ENCODE measurements around the gene IKZF1. TPM values are rescaled to one million over a fixed set of nuclear protein-coding genes. Genes with fewer than 3 reads are reported as not detected.
"Not testable (repeated sequence)": the region's sequence is repeated elsewhere in the genome, so short reads cannot be mapped to it uniquely, and the experiment has no call there.

Gene IKZF1
- polyA plus RNA-seq, 4 donors, result 1.8 to 5.9 (median 3.3) TPM

DNA sequence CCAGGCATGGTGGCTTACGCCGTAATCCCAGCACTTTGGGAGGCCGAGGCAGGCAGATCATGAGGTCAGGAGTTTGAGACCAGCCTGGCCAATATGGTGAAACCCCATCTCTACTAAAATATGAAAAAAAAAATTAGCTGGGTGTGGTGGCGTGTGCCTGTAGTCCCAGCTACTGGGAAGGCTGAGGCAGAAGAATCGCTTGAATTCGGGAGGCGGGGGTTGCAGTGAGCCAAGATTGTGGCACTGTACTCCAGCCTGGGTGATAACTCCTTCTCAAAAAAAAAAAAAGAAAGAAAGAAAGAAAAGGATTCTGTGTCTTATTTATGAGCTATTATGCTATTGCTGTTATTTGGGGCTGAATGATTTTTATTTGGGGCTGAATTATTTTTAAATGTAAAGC, 35.0 kb downstream of the IKZF1 start:
- peak overlapping the region in 1 of 3 donors; percentile 79 for H3K27ac ChIP-seq (ENCODE audit: low read depth in 1 of 3, low read length in 2 of 3)
- 84 to 92% (median 87%) methylated on average over 7 of the region's 7 CpGs for WGBS, 3 donors
- not testable (repeated sequence) for DNase-seq; H3K9me3 ChIP-seq (ENCODE audit: control insufficient read depth in 2 of 2, insufficient read depth in 1 of 2, low read depth in 1 of 2, low read length in 1 of 2); H3K4me1 ChIP-seq (ENCODE audit: control insufficient read depth in 3 of 3, insufficient read depth in 2 of 3, low read depth in 1 of 3, low read length in 2 of 3); H3K4me3 ChIP-seq (ENCODE audit: low read depth in 1 of 3, low read length in 3 of 3); H3K36me3 ChIP-seq (ENCODE audit: control insufficient read depth in 3 of 3, insufficient read depth in 2 of 3, low read depth in 1 of 3, low read length in 3 of 3); H3K27me3 ChIP-seq (ENCODE audit: control insufficient read depth in 3 of 3, insufficient read depth in 3 of 3, low read length in 3 of 3); FAIRE-seq

DNA sequence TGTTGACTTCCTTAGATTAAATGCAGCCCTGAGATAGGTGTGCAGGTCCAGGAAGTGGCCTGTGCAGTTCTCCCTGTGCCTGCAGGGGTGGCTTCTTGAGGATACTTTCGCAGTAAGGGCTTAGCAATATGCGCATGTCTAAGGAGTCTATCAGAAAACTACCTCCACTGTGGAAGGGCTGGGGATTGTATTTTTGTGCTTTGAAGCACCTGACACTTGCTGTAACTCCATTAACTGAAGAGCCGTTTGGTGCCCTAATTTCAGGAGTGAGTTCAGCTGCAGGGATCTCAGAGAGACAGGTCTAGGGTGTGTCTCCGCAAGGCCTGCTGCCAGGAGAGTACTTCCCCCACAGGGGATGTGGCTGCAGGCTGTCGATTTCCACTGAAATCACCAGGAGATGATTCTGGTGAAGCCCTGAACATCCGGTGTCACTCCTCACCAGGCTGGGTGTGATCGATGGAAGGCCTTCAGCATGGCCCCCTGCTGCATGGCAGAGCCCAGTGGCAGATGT, 35.5 kb downstream of the IKZF1 start:
- peak overlapping the region in 1 of 3 donors; percentile 56 for H3K27ac ChIP-seq (ENCODE audit: low read depth in 1 of 3, low read length in 2 of 3)

DNA sequence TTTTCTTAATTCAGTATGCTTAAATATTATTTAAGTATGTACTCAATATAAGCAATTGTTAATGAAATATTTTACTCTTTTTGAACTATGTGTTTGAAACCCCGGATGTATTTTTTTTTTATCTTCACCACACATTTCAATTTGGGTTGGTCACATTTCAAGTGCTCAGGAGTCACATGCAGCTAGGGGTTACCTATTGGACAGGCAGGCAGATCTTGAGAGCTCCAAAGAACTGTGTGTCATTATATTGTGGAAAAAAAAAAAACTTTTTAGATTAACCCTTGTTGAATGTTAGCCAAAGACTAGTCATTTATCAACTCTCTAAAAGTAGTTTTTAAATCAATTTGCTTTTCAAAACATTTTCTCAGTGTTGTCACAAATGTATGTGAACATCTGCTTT, 37.2 kb downstream of the IKZF1 start:
- no peak overlapping the region for H3K27ac ChIP-seq (ENCODE audit: low read depth in 1 of 3, low read length in 2 of 3)
- peaks cover 0 to 5% (median 0%) of the 10 kb centered on the region in 3 donors for H3K27me3 ChIP-seq (ENCODE audit: control insufficient read depth in 3 of 3, insufficient read depth in 3 of 3, low read length in 3 of 3)
- no peaks in the 10 kb centered on the region for H3K36me3 ChIP-seq (ENCODE audit: control insufficient read depth in 3 of 3, insufficient read depth in 2 of 3, low read depth in 1 of 3, low read length in 3 of 3)
- no peaks in the 10 kb centered on the region for H3K9me3 ChIP-seq (ENCODE audit: control insufficient read depth in 2 of 2, insufficient read depth in 1 of 2, low read depth in 1 of 2, low read length in 1 of 2)
- H3K4me1 ChIP-seq (ENCODE audit: control insufficient read depth in 3 of 3, insufficient read depth in 2 of 3, low read depth in 1 of 3, low read length in 2 of 3), result peaks cover 0 to 2% (median 0%) of the 10 kb centered on the region in 3 donors
- no peak for FAIRE-seq
- DNase-seq, result peak in 1 of 2 donors; percentile 55
- 53 to 60% (median 58%) methylated on average over 1 of the region's 1 CpG for WGBS, 3 donors
- H3K4me3 ChIP-seq (ENCODE audit: low read depth in 1 of 3, low read length in 3 of 3), result no peak overlapping the region

More for the DNA sequence above, 35.5 kb downstream of the IKZF1 start:
- Histone ChIP-seq H3K4me3 (ENCODE audit: low read depth in 1 of 3, low read length in 3 of 3) (no peak overlapping the region), H3K27me3 (ENCODE audit: control insufficient read depth in 3 of 3, insufficient read depth in 3 of 3, low read length in 3 of 3) (peaks cover 0 to 5% (median 0%) of the 10 kb centered on the region in 3 donors), H3K4me1 (ENCODE audit: control insufficient read depth in 3 of 3, insufficient read depth in 2 of 3, low read depth in 1 of 3, low read length in 2 of 3) (peaks cover 0 to 2% (median 0%) of the 10 kb centered on the region in 3 donors), H3K9me3 (ENCODE audit: control insufficient read depth in 2 of 2, insufficient read depth in 1 of 2, low read depth in 1 of 2, low read length in 1 of 2) (no peaks in the 10 kb centered on the region), H3K36me3 (ENCODE audit: control insufficient read depth in 3 of 3, insufficient read depth in 2 of 3, low read depth in 1 of 3, low read length in 3 of 3) (no peaks in the 10 kb centered on the region)
- FAIRE-seq (no peak), DNase-seq (peak in 1 of 2 donors; percentile 38)
- WGBS, 3 donors, result 45 to 56% (median 51%) methylated on average over 7 of the region's 7 CpGs

DNA sequence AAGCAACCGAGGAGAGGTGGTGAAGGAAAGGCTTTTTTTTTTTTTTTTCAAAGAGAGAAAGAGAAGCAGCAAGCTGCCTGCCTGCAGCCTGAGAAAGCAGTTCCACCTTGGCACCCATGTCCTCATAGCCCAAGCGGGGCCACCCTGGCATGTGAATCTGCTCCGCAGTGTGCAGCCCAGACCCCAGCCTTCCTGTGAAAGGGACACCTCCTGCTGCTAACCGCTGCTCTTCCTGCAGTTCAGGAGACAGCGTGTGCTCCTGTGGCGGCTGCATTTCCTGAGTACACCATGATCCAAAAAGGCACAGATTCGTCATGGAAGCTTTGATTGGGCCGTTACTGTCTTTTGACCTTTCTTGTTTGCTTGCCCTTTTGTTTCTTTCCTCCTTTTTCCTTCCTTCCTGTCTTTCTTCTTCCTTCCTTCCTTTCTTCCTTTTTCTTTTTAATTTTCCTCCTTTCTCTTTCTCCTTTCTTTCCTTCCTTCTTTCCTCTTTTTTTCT, 38.1 kb downstream of the IKZF1 start:
- WGBS, 3 donors, result 17 to 23% (median 18%) methylated on average over 8 of the region's 8 CpGs
- H3K27me3 ChIP-seq (ENCODE audit: control insufficient read depth in 3 of 3, insufficient read depth in 3 of 3, low read length in 3 of 3), result peaks cover 0 to 5% (median 0%) of the 10 kb centered on the region in 3 donors
- no peak overlapping the region for H3K4me3 ChIP-seq (ENCODE audit: low read depth in 1 of 3, low read length in 3 of 3)
- H3K9me3 ChIP-seq (ENCODE audit: control insufficient read depth in 2 of 2, insufficient read depth in 1 of 2, low read depth in 1 of 2, low read length in 1 of 2), result no peaks in the 10 kb centered on the region
- peak overlapping the region in 2 of 3 donors; percentile 15 to 28 for H3K27ac ChIP-seq (ENCODE audit: low read depth in 1 of 3, low read length in 2 of 3)
- no peaks in the 10 kb centered on the region for H3K36me3 ChIP-seq (ENCODE audit: control insufficient read depth in 3 of 3, insufficient read depth in 2 of 3, low read depth in 1 of 3, low read length in 3 of 3)
- FAIRE-seq (no peak), DNase-seq (peak in 1 of 2 donors; percentile 69)
- peaks cover 0 to 1% (median 0%) of the 10 kb centered on the region in 3 donors for H3K4me1 ChIP-seq (ENCODE audit: control insufficient read depth in 3 of 3, insufficient read depth in 2 of 3, low read depth in 1 of 3, low read length in 2 of 3)

DNA sequence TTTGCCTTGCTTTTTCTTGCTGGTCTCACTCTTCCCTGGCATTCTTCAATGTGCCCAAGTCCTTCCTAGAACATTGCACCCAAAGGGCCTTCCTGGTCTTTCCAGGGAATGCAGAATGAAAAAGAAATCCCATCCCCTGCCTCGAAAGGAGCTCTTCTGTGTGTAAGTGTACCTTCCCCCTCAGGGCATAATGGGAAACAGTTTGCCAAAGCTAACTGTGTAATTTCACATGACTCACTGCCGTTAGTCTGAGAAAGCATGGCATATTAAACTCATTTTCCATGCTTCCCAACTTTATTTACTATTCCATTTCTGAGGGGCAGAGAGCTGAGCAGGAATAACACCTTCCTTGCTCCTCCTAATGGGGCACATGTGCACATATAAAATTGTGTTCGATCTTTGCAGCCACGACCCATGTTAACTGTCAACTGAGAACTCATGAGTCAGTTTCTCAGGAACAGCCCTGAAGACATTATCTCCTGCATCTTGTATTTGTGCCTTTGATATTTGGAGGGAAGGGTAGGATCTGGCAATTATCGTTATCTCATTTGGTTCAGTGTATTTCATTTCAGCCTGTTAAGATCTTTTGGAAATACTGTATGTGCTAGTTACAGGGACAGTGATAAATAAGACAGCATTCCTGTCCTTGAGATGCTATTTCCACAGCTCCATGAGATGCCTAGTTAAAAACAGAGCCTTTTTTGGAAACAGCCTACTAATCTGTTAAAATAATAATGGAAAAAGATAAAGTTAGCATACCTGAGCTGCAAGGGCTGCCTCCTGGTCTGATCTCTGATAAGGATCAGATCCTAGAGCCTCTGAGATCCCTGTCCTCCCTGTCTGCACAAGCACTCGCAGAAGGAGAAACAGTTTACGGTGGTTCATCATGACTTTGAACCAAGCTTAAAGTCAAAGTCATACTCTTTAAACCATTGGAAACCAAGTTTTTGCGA, 42.3 kb downstream of the IKZF1 start:
- peak overlapping the region in 2 of 3 donors; percentile 6 to 62 for H3K27ac ChIP-seq (ENCODE audit: low read depth in 1 of 3, low read length in 2 of 3)
- H3K9me3 ChIP-seq (ENCODE audit: control insufficient read depth in 2 of 2, insufficient read depth in 1 of 2, low read depth in 1 of 2, low read length in 1 of 2), result no peaks in the 10 kb centered on the region
- H3K4me1 ChIP-seq (ENCODE audit: control insufficient read depth in 3 of 3, insufficient read depth in 2 of 3, low read depth in 1 of 3, low read length in 2 of 3), result no peaks in the 10 kb centered on the region
- H3K36me3 ChIP-seq (ENCODE audit: control insufficient read depth in 3 of 3, insufficient read depth in 2 of 3, low read depth in 1 of 3, low read length in 3 of 3), result no peaks in the 10 kb centered on the region
- DNase-seq (no peak), FAIRE-seq (no peak)
- H3K4me3 ChIP-seq (ENCODE audit: low read depth in 1 of 3, low read length in 3 of 3), result no peak overlapping the region
- H3K27me3 ChIP-seq (ENCODE audit: control insufficient read depth in 3 of 3, insufficient read depth in 3 of 3, low read length in 3 of 3), result peaks cover 0 to 7% (median 0%) of the 10 kb centered on the region in 3 donors
- WGBS, 3 donors, result 71 to 74% (median 73%) methylated on average over 8 of the region's 8 CpGs

DNA sequence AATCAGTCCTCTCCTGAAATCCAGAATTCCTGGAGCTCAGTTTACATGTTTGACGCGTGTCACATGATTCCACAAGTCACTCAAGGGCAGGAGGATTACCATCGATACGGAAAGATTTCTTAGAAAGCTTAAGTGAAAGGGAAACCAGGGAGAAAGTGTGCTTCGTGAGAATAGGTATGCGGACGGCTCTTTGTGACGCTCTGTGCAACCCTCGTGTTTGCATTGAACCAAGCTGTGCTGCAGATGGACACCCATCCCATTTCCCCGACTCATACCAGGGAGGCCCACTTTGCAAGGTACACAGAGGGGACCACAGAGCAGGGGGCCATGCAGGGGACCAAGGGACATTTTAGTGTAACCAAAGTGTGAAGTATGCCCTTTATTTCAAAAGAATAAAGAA, 43.2 kb downstream of the IKZF1 start:
- Histone ChIP-seq H3K27me3 (ENCODE audit: control insufficient read depth in 3 of 3, insufficient read depth in 3 of 3, low read length in 3 of 3) (peaks cover 0 to 4% (median 0%) of the 10 kb centered on the region in 3 donors), H3K9me3 (ENCODE audit: control insufficient read depth in 2 of 2, insufficient read depth in 1 of 2, low read depth in 1 of 2, low read length in 1 of 2) (no peaks in the 10 kb centered on the region), H3K4me1 (ENCODE audit: control insufficient read depth in 3 of 3, insufficient read depth in 2 of 3, low read depth in 1 of 3, low read length in 2 of 3) (no peaks in the 10 kb centered on the region), H3K4me3 (ENCODE audit: low read depth in 1 of 3, low read length in 3 of 3) (no peak overlapping the region), H3K36me3 (ENCODE audit: control insufficient read depth in 3 of 3, insufficient read depth in 2 of 3, low read depth in 1 of 3, low read length in 3 of 3) (no peaks in the 10 kb centered on the region), H3K27ac (ENCODE audit: low read depth in 1 of 3, low read length in 2 of 3) (peak overlapping the region in 1 of 3 donors; percentile 62)
- 69 to 80% (median 77%) methylated on average over 10 of the region's 10 CpGs for WGBS, 3 donors
- no peak for FAIRE-seq
- peak in 1 of 2 donors; percentile 35 for DNase-seq

DNA sequence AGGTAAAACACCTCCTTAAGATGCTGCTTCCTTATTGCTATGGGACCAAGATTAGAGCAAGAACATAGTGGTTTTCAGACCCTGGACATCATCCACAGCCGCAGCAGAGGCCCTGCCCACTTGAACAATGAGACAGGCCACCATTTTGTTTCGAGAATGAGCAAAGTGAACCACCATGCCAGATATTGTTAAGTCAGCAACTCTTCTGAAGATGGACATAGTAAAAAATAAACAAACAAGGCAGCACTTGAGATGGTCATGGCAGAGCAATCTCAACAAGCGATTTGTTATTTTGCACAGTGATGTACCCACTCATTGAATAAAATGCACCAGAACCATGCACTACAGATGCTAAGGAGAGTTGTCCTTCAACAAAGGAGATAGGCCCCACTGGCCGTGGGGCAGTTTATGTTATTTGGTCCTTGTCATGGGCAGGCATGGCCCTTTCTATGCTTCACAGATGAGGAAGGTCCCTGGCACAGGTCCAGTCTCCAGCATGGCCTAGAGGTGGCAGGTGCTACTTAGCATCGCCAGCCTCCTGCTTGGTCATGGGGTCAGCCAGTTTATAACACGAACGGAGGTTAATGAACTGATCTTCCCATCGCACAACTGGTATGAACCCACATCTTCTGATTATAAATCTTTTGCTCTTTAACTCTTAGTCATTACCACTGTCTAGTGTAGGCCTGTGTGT, 44.1 kb downstream of the IKZF1 start:
- H3K27me3 ChIP-seq (ENCODE audit: control insufficient read depth in 3 of 3, insufficient read depth in 3 of 3, low read length in 3 of 3), result peaks cover 0 to 2% (median 0%) of the 10 kb centered on the region in 3 donors
- H3K27ac ChIP-seq (ENCODE audit: low read depth in 1 of 3, low read length in 2 of 3), result peak overlapping the region in 1 of 3 donors; percentile 7
- H3K9me3 ChIP-seq (ENCODE audit: control insufficient read depth in 2 of 2, insufficient read depth in 1 of 2, low read depth in 1 of 2, low read length in 1 of 2), result no peaks in the 10 kb centered on the region
- FAIRE-seq (no peak), DNase-seq (no peak)
- no peak overlapping the region for H3K4me3 ChIP-seq (ENCODE audit: low read depth in 1 of 3, low read length in 3 of 3)
- H3K36me3 ChIP-seq (ENCODE audit: control insufficient read depth in 3 of 3, insufficient read depth in 2 of 3, low read depth in 1 of 3, low read length in 3 of 3), result no peaks in the 10 kb centered on the region
- H3K4me1 ChIP-seq (ENCODE audit: control insufficient read depth in 3 of 3, insufficient read depth in 2 of 3, low read depth in 1 of 3, low read length in 2 of 3), result no peaks in the 10 kb centered on the region
- 79 to 86% (median 84%) methylated on average over 8 of the region's 8 CpGs for WGBS, 3 donors

DNA sequence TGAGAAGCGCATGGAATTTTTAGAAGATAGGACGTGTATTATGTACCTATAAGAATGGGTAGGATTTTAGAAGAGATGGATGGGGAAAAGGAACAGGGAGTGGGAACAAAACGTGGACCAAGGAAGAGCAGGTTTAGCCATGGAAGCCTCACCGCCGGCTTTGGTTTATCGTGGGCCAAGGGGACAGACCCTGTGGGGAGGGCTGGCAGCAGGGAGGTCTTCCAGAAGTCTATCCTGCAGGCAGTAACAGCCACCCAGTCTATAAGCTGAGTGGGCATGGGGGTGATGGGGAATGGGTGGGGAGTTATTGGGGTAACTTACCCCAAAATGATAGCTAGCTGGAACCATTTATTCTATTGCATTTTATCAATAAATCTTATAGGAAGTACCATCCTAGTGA, 44.9 kb downstream of the IKZF1 start:
- no peak for DNase-seq
- Histone ChIP-seq H3K36me3 (ENCODE audit: control insufficient read depth in 3 of 3, insufficient read depth in 2 of 3, low read depth in 1 of 3, low read length in 3 of 3) (no peaks in the 10 kb centered on the region), H3K4me3 (ENCODE audit: low read depth in 1 of 3, low read length in 3 of 3) (no peak overlapping the region), H3K27ac (ENCODE audit: low read depth in 1 of 3, low read length in 2 of 3) (peak overlapping the region in 1 of 3 donors; percentile 34), H3K9me3 (ENCODE audit: control insufficient read depth in 2 of 2, insufficient read depth in 1 of 2, low read depth in 1 of 2, low read length in 1 of 2) (no peaks in the 10 kb centered on the region), H3K4me1 (ENCODE audit: control insufficient read depth in 3 of 3, insufficient read depth in 2 of 3, low read depth in 1 of 3, low read length in 2 of 3) (no peaks in the 10 kb centered on the region), H3K27me3 (ENCODE audit: control insufficient read depth in 3 of 3, insufficient read depth in 3 of 3, low read length in 3 of 3) (peaks cover 0 to 5% (median 0%) of the 10 kb centered on the region in 3 donors)
- 85 to 92% (median 92%) methylated on average over 6 of the region's 6 CpGs for WGBS, 3 donors
- no peak for FAIRE-seq
